Measurements from ENCODE around the gene FUT3. TPM values are rescaled to one million over a fixed set of nuclear protein-coding genes. Genes with fewer than 3 reads are reported as not detected.
A peak's percentile ranks its signal among the peaks of the same experiment; 100 is the strongest.

The FUT3 gene
- polyA plus RNA-seq, 5 donors = 0.49 to 0.66 (median 0.61) TPM; not detected in 1

DNA sequence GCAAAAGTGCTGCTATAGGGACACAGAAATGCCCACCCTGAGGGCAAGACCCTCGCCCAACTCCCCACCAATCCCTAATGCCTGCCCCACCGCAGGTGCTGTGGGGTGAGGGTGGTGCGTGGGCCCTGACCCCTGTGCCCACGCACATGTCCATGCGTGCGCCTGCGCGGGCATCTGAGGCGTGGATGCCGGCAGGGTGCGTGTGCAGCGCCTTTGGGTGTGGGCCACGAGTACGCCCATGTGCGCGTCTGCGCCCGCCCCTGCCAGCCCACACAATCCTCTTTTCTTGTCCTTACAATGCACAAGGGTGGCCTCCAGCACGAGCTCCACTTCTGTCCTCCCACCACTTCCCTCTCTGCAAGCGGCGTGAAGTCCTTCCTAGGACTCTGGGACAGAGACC is 26.1 kb downstream of the FUT3 start:
- DNase-seq = no peak

DNA sequence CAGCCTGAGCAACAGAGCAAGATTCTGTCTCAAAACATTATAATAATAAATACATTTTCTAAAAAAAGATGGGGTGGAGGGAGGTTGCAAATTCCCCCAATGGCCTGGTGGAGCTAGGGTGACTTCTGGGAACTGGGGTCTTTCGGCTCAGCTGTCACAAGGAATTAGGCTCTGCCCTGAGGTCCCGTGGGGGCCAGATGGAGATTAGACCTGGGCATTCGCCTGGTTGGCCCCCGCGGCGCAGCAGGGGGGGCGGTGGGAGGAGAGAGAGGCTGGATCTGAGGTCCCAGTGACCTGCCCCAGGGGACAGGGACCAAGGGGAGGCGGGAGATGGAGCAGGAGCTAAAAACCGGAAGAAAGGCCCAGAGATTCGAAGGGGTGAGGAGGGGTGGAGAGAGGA is 26.5 kb downstream of the FUT3 start:
- no peak for DNase-seq

DNA sequence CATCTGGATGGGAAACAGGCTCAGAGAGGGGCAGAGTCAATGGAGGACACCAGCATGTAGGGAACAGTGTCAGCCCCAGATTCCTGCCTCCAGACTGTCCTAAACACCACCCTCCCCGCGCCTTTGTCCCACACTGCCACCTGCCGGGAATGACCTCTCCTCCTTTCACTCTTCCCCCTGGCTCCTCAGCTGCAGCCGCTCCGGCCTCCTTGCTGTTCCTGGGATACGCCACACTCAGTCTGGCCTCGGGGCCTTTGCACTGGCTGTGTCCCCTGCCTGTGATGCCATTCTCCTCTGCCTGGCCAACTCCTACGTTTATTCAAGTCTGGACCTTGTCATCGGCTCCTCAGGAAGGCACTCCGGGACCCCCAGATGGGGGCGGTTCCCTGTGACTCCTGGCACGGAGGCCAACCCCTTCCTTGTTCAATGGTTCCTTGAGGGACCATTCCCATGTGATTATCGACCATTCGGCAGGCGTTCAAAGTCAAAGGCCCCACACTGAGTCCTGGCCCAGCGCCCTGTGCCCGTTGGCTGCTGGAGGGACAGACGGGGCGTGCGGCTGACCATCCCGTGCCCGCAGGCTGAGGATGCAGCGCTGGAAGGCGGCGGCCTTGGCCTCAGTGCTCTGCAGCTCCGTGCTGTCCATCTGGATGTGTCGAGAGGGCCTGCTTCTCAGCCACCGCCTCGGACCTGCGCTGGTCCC is 27.5 kb downstream of the FUT3 start:
- DNase-seq = no peak

DNA sequence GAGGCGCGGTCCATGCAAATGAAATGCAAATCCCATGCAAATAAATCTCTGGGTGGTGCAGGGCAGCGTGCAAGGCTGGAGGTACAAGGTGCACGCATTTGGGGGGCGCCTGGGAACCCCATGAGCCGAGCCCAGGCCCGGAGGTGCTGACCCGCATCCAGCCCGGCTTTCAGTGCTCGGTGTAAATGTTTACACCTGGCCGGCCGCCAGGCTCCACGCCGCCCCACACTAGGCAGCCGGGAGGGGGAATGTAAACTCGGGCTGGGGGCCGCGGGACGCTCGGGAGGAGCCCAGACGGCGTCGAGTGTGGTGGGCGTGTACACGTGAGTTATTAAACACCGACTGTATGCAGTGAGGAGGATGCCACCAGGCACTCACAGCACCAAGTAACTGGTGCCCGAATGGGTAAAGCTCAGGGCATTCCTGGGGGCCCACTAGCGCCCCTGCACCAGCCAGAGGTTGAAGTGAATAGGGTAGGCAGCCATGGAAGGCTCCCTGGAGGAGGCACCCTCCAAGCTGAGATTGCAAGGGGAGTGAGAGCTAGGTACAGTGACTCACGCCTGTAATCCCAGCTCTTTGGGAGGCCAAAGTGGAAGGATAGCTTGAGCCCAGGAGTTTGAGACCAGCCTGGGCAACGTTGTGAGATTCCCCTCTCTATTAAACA is 28.9 kb downstream of the FUT3 start:
- DNase-seq = no peak

DNA sequence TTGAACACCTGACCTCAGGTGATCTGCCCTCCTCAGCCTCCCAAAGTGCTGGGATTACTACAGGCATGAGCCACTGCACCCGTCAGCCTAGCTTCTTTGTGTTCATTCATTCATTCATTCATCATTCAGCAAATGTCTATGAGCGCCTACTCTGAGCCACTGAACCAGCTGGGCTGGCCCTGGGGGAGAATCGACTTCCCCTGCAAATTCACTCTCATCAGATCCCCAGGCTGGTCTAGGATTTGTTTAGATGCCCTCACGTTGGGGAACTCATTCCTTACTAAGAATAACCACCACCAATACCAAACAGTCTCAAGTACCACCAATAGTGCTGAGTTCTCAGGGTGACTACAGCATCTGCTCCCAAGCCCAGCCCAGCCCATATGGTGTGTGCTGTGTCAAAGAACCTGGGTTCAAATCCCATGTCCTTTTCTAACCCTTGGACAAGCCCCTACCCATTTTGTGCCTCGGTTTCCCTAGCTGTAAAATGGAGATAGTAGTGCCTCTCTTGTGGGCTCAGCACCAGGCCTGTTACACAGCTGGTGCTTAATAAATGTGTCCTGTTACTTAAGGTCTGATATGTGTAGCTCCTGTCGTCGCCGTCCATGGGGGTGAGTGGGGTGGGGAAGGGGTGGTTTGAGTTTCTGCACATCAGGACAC is 29.6 kb downstream of the FUT3 start:
- DNase-seq = no peak

DNA sequence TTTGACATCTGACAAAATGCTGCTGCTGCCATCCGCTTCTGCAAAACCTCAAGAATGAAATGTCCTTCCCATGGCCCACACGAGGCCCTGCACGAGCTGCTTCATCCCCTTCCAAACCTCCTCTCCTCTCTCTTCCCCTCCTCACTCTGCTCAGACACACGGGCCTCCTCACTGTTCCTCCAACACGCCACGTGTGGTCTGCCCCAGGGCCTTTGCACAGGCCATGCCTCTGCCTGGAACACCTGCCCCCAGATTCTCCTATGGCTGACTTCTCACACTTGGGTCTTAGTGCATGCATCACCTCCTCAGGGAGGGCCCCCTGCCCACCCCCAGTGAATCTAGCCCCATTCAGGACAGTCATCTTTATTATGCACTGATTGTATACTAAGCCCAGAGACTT is 30.5 kb downstream of the FUT3 start:
- no peak for DNase-seq

DNA sequence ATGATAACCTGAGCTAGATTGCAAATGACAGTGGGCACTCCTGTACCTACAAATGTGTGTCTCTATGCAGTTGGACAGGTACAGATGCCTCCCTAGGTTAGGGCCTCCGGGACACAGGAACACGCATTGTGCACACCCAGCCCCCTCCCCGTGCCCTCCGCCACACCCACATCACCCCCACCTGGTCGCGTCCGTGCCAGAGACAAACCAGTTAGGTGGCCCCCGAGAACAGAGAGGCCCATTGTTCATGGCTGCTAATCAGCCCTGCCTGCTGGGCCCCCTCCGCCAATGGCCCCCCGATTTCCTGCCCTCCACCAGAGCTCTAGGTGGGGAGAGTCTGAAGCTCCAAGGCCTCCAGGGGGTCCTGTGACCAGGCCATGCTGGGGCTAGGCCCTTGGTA is 32.7 kb downstream of the FUT3 start:
- DNase-seq = no peak

DNA sequence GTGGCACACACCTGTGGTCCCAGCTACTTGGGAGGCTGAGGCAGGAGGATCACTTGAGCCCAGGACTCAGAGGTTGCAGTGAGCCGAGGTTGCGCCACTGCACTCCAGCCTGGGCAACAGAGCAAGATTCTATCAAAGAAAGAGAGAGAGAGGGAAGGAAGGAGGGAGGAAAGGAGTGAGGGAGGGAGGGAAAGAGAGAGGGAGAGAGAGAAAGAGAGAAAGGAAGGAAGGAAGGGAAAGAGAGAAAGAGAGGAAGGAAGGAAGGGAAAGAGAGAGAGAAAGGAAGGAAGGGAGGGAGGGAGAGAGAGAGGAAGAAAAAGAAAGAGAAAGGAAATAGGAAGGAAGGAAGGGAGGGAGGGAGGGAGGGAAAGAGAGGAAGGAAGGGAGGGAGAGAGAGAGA is 34.0 kb downstream of the FUT3 start:
- no peak for DNase-seq

DNA sequence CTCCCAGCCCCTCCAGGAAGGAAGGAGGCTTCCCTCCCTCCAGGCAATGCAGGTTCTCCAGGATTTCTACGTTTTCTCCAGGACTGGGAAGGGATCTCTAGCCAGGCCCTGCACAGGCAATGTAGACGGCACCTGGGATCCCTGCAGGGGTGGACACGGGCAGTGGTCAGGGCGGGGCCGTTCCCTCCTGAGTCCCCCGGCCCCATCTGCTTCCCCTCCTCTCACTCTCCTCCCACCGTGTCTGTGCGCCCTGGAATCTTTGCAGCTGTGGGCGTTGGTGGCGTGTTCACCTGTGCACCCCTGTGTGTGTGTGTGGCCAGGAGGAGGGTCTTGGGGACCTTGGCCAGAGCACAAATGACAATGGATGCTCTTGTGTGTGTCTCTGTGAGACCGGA is 36.4 kb downstream of the FUT3 start:
- DNase-seq = no peak

DNA sequence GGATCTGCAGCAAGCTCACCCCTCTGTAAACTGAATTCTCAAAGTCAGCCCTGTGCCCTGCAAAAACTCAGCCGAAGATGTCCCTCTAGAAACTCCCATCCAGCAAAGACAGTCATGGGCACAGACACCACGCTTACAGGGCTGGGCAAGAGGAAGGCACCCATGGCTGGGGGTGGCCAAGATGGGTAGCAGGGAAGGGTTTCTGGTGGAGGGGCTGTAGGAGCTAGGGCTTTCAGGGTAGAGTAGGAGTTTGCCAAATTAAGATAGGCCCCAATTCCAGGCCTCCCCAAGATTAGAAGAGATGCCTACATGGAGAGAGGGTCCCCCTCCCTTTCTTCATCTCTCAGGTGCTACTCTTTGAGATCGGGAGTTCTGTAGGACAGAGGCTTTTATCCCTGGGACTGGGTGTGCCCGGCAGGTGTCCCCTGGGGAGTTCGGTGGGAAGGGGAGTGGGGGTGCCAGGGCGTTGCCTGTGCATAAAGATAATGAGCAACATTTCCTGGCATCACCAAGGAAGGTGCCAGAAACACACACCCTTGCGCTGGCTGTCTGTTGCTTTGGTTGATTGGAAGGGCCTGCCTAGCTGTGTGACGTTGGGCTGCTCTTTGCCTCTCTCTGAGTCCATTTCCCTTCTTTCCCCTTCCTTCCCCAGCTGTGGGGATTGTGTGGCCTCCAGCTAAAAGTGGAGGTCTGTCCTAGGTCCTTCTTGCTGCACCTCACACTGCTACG is 37.0 kb downstream of the FUT3 start:
- no peak for DNase-seq

DNA sequence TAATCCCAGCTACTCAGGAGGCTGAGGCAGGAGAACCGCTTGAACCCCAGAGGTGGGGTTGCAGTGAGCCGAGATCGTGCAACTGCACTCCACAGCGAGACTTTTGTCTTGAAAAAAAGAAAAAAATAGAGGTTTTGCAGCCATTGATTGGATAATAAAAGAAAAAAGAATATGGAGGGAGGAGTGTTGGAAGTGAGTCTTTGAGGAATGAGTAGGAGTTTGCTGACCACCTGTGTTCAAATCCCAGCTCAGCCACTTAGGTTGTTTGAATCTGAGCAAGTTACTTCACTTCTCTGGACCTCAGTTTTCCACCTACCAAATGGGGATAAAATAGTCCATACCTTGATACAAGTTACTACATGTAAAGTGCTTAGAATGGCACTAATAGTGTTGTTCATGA is 40.1 kb downstream of the FUT3 start:
- no peak for DNase-seq

DNA sequence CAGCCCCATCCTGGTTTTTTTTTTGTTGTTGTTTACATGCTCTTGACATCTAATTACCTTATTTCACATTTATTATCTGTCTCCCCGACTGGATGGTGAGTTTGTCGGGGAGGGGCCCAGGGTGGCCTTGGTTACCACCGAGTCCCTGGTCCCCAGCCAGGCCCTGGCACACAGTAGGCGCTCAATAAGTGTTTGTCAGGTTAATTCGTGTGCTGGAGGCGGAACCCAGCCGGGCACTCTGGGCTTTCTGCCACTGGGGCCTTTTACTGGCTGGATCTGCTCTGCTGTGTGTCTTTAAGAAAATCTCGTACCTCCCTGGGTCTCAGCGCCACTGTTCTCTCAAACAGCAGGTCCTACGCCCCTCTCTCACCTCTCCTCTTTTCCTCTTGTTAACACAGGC is 41.8 kb downstream of the FUT3 start:
- no peak for DNase-seq

DNA sequence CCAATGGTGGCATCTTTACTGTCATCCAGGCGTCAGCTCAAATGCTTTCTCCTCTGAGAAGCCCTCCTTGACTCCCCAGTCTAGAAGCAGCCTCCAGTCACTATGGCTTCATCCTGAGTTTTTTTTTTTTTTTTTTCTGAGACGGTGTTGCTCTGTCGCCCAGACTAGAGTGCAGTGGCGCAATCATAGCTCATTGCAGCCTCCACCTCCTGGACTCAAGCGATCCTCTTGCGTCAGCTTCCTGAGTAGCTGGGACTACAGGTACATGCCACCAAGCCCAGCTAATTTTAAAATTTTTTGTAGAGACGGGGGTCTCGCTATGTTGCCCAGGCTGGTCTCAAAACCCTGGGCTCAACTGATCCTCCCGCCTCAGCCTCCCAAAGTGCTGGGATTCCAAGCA is 42.2 kb downstream of the FUT3 start:
- no peak for DNase-seq

DNA sequence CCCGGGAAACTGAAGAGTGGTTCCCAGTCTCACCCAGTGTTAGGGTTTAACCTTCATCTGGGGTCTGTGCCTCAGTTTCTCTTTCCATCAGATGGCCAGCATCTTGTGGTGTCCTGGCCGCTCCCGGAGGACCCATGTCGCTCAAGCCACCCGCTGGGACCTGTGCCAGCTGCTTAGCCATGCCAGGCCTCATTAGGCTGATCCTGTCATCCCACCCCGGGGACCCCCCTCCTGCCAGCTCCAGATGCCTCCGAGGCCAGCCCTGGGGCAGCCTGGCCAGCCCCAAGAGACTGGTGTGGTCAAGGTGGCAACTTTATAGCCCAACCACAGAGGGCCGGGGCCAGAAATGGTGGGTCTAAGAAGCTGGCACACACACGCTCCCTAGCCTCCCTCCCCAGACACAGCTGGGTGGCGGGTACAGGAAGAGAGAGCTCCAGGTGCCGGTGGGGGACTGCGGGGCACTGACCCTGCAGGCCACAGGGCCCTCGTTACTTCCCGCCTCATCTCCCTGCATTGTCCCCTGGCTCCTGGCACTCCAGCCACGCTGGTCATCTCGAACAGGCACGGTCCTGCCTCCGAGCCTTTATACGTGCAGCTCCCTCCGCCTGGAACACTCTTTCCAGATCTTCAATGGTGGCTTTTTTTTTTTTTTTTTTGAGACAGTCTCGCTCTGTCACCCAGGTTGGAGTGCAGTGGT is 43.0 kb downstream of the FUT3 start:
- no peak for DNase-seq

DNA sequence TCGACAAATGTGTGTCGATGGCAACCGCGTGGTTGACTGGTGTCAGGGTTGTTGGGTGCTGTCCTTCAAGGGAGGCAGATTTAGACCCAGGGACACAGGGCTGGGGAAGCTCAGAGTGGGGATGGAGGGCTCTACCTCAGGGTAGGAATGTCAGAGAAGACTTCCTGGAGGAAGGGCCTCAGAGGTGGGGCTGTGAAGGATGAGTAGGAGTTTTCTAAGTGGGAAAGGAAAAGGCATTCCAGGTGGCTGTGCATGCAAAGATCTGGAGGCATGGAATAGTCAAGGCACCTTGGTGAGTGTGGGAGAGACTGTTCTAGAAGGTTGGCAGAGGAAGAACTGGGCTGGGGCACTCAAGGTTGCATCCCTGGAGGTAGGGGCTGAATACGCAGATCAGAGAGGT is 44.3 kb downstream of the FUT3 start:
- no peak for DNase-seq

DNA sequence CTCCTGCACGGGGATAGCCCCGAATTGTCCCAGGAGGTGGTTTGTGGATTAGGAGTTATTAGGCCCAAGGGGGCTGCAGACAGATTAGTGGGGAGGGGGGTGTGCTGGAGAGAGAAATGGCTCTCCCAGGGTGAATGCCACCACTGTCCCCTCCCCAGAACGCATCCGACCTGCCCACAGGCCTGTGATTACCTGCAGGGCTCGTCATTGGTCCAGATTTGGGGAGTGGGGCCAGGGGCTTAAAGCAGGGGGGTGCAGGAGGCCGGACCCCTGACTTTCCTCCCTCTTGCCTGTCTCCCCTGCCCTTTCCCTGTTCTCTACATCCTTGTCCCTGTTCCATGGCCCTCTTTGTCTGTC is 45.1 kb downstream of the FUT3 start:
- no peak for DNase-seq

DNA sequence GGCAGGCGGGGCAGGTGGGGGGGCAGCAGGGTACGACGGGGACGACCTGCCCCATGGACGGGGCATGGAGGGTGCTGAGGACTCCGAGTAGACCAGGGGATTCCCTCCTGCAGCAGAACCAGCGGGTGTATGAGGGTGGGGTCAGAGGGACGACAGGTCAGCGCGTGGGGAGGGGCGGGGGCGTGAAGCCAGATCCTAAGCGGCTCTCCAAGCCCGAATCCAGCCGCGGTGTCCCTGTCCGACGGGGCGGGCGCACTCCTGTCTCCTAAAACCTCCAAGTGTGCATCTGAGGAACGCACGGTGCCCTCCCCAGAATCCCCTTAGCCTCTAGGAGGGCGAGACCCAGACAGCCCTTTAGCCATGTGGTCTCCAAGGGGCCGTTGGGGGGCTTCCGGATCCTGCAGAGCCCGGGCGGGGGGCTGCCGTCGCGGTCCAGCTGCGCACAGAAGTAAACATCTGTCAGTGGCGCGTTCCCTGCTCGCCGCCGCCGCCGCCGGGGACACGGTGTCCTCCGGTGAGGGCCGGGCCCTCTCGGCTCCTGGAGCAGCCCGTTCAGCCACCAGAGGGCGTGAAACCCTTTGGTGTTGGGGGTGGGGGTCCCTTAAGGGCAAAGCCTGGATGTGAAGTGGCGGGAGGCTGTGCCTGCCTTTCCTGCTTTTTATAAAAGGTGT is 45.7 kb downstream of the FUT3 start:
- DNase-seq = no peak

DNA sequence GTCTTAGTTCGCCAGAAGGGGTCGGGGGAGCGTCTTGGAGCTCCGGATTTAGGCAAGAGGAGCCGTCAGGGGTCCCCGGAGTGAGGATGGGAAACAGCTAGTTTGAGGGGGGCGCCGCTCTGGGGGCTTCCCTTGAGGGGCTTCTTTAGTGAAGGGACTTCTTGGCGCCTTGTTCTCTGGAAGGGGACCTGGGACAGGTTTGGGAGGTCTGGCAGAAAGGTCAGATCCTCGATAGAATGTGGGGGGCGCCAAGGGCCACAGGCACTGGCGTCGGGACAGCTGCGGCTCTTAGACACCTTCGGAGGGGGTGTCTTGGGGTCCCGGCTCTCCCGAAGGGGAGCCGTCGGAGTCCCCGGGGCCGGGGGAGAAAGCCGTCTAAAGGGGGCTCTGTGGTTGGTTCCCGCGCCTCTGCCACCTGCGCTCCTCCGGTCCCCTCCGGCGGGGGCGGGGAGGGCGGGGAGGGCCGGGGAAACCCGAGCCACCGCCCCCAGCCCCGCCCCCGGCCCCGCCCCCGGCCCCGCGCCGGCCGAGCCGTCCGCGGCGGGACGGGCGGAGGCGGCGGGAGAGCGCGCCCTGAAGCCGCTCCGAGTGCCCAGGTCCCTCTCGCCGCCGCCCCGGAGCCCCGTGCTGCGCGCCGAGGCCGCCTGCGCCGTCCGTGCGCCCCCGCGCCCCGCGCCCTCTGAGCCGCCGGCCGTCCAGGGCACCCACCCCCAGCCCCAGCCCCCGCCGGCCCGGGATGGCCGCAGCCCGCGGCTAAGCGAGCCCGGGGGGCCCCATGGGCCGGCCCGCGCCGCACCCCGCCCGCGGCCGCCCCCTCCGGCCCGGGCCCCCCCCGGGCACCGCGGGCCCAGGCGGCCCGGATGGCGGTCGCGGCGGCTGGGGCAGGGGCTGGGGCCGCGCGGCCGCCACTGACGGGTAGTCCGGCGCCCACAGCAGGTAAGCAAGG is 46.5 kb downstream of the FUT3 start, which contains the start of gene NRTN:
NRTN (plus strand) TSS at position 552 of the 946 bp plus-strand sequence. CDS start 19,099 bp downstream, outside the sequence.
- DNase-seq = no peak

DNA sequence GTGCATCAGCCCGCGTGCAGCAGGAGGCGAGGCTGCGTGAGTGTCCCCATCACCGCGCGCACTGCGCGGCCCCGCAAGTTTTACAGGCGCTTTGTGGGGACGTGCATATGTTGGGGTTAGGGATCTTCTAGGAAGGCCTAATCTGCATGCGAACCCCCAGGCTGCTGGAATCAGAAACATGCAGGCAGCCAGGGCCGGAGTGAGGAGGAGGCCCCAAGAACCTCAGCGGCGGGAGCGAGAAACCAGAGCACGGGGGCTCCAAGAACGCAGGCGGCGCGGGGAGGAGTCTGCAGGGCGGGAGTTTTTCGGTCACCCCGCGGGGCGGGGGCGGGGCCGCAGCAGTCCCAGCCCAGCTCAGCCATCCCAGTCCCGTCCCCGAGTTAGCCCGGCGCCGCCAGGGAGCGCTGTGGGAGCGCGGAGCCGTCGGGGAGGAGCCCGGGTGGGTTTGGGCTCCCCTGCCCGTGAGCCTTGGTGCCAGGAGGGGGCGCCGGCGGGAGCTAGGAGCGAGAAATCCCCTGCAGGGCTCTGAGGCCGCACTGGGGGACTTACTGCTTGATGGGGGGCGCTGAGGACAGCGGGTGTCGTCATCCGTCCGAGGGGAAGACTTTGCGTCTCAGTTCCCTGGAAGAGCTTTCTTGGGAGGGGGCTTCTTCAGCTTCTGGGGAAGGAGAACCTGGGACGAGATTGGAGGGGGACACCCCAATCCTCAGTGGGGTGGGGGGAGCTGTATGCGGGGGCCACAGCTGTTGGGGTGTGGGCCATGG is 47.3 kb downstream of the FUT3 start:
- DNase-seq = peak; percentile 83 to 86

DNA sequence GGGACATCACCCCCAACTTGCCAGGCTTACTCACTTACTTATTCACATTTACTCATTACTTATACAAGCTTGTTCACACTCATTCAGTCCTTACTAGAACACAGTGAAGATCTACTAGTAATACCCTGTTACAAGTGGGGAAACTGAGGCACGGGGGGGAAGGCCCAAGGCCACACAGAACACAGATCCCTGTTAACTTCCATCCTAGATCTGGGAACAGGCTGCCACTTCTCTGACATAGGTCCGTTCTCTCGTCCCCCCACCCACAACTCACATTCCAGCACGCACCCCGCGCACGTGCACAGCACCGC is 47.9 kb downstream of the FUT3 start:
- DNase-seq = no peak
